ENCODE results near the gene KRTAP10-3.
"Not testable (repeated sequence)": the region's sequence is repeated elsewhere in the genome, so short reads cannot be mapped to it uniquely, and the experiment has no call there.

Gene KRTAP10-3

DNA sequence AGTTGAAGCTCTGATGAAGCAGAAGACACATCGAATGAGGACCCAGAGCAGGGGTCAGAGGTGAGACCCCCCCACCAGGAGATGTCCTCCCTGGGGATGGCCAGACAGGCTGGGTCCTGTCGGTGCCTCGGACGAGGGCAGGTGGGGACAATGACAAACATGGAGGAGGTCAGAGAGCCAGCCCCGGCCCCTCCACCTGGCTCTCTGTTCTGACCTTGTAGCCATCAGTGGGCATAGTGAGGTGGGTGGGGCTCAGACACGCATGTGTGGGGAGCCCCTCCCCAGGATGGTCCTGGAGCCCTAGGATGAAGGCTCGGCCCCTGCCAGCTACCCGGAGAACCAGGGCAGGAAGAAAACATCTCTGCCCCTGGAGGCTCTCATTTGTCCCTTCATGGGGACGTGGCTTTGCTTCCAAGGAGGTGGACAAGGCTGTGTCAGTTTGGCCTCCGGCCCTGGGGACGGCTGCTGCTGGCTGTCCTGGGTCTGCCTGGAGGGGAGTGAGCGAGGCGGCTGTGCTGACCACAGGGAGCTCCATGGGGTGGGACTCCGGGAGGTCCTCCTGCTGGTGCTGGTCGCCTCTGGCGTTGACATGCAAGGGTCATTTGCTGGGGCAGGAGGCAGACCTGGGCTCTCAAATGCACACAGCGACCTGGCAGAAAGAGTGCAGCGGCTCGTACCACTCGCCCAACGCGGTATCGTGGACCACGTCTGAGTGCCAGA lies 31.2 kb upstream of the KRTAP10-3 start:
- no peak for DNase-seq

DNA sequence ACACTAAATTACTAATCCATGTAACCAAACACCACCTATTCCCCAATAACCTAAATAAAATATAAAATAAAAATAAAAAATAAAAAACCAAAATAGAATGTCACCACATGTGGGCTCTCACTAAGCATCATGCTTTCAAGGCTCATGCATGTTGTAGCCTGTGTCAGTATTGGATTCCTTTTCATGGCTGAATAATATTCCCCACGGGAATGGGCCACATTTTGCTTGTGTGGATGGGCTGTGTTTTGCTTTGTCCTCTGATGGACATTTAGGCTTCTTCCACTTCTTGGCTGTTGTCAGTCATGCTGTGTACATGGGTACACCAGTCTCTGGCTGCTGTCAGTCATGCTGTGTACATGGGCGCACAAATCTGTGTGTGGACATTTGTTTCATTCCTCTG lies 30.5 kb upstream of the KRTAP10-3 start:
- DNase-seq = no peak

DNA sequence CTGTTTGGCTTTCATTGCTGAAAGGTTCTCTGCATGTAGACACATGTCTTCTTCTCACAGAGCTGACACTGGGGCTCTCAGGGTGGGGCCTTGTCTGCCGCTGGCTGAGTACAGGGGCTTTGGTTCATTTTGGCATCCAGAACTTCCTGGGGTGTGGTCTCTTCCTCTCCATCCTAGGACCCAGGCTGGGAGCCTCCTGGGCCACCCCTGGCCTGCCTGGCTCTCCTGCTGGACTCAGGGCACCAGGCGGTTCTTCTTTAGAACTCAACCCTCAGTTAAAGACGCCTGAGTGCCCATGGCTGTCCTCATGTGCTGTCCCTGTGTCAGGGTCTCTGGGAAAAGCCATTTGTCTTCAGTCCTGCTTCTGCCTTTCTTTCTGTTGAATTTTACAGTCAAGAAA lies 27.3 kb upstream of the KRTAP10-3 start:
- DNase-seq = no peak

DNA sequence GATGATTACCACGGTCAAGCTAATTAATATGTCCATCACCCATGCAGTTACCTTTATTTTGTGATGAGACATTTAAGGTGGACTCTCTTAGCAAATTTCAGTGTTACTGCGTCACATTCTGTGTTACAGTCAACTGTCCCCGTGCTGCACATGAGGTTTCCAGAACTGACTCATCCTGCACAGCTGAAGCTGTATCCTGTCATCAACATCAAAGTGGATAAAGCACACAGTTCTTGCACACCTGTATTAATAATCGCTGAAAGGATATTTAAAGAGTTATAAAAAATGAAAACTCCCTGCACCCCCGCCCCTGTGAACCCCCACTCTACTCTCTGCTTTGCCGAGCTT lies 25.2 kb upstream of the KRTAP10-3 start:
- DNase-seq = no peak

GRCh38 chr21:44583089-44583799 lies 24.6 kb upstream of the KRTAP10-3 start:
- DNase-seq = no peak

- no peak for DNase-seq
Measured at GRCh38 chr21:44582055-44582454, 23.5 kb upstream of the KRTAP10-3 start.

- no peak for DNase-seq
Measured at GRCh38 chr21:44581158-44581557, 22.6 kb upstream of the KRTAP10-3 start.

DNA sequence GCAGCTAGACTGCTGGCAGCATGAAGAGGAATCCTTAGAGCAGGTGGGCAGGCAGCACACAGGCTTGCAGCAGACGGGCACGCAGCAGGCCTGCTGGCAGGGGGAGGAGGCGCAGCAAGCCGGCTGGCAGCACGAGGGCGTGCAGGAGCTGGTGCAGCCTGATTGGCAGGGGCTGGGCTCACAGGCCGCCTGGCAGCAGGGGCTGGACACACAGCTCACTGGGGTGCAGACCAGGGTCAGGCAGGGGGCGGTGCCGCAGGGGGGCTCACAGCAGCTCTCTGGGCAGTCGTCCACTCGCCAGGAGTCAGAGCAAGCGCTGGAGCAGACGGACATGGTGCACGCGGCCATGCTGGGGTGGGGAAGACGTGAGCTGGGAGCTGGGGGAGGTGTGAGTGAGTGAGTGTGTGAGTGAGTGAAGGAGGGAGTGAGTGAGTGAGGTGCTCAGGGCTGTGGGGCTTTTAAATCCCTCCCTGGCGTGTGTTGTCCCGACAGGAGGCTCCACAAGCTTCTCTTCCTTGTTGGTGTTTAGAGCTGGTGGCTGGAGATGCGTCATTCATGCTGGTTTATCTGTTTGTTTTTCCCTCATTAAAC lies 21.7 kb upstream of the KRTAP10-3 start, which contains the start of gene KRTAP10-5:
KRTAP10-5 (minus strand) TSS at position 374 of the 591 bp plus-strand sequence; CDS start at position 348, 26 bp downstream.
- not testable (repeated sequence) for DNase-seq

DNA sequence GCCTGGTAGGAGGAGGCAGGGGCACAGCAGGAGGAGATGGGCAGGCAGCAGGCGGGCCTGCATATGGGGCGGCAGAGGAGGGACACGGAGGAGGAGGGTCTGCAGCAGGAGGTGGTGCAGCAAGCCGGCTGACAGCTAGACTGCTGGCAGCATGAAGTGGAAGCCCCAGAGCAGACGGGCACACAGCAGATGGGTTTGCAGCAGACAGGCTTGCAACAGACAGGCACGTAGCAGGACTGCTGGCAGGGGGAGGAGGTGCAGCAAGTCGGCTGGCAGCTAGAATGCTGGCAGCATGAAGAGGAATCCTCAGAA lies 21.2 kb upstream of the KRTAP10-3 start:
- DNase-seq = no peak

DNA sequence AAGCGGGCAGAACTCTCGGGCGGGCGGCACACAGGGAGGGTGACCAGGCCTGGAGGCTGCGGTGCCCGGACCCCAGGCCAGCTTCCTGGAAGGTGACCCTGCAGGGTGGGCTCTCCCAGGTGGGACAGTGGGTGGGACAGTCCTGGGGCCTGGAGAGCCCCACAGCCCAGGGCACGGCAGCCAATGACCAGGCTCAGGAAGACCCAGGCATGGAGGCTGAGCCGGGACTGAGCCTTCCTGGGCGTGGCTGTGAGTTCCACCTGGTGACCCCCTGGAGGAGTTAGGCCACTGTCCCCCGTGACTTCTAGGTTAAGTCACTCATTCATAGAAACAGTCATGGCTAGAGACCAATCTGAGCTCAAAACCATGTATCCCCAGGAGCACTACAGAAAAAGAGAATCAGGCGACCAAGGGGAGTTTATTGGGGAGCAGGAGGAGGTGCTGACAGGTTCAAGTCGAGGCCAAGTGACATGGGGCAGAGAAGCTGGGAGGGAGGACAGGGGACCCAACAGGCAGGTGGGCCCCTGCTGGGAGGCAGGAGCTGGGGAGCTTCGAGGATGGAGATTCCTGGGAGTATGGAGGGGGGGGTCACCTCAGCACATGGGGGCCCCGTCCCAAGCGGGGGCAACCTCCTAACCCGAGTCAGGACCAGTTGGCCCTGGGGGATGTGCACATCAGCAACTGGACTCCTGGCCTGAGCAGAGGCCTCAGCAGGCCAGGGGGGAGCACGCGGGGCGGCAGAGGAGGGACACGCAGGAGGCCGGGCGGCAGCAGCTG lies 20.6 kb upstream of the KRTAP10-3 start:
- DNase-seq = no peak

GRCh38 chr21:44578371-44579055 lies 19.9 kb upstream of the KRTAP10-3 start:
- no peak for DNase-seq

DNA sequence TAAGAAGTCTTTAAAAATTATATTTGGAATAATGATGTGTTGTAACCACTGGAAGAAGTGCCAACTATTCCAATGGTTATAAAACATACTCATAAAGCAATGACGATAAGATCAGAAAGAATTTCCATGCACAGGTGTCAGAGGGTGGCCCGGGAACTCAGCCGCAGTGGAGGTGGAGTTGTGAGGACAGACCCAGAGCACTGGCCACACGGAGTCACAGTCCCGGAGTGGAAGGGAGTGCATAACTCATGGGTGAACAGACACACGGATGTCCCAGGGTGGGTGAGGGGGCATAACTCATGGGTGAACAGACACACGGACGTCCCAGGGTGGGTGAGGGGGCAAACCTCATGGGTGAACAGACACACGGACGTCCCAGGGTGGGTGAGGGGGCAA lies 17.4 kb upstream of the KRTAP10-3 start:
- no peak for DNase-seq

DNA sequence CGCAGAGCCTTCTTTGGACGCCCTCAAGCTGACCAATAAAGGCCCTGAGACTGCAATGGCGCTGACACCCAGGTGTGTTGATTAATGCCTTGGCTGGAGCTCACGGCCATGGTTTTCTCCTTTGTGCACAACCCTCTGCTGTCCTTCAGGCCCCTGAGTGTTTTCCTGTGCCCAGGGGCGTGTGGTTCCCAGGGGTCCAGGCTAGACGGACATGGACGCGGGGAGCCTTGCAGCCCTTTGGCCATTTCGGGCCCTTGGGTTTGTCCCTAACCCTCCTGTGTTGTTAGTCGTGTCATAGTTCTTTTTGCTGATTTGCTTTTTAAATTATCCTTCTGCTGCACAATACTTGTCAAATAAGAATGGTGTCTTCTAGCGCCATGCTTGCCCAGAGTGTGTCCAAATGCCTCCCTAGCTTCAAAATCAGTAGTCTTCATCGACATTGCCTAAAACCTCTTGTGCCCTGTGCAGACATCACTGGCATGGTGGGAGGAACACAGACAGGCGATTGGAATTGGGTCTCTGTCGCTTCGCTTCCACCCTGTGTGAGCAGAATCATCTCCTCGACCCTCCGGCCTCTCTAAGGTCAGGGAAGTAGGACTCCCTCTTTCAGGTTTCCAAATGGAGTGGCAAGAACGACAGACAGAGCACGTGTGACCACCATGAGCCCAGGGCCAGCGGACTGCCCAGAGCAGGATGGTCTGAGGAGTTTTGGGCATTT lies 16.9 kb upstream of the KRTAP10-3 start:
- DNase-seq = no peak

- DNase-seq = no peak
Measured at GRCh38 chr21:44574457-44575306, 16.1 kb upstream of the KRTAP10-3 start.

DNA sequence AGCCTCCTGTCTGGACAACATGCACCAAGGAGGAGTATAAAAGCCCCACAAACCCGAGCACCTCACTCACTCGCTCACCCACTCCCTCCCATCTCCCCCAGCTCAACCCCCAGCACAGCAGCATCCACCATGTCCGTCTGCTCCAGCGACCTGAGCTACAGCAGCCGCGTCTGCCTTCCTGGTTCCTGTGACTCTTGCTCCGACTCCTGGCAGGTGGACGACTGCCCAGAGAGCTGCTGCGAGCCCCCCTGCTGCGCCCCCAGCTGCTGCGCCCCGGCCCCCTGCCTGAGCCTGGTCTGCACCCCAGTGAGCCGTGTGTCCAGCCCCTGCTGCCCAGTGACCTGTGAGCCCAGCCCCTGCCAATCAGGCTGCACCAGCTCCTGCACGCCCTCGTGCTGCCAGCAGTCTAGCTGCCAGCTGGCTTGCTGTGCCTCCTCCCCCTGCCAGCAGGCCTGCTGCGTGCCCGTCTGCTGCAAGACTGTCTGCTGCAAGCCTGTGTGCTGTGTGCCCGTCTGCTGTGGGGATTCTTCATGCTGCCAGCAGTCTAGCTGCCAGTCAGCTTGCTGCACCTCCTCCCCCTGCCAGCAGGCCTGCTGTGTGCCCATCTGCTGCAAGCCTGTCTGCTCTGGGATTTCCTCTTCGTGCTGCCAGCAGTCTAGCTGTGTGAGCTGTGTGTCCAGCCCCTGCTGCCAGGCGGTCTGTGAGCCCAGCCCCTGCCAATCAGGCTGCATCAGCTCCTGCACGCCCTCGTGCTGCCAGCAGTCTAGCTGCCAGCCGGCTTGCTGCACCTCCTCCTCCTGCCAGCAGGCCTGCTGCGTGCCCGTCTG lies 15.2 kb upstream of the KRTAP10-3 start, which contains the start of gene KRTAP10-4:
KRTAP10-4 (plus strand) TSS at position 100 of the 827 bp plus-strand sequence; CDS start at position 130, 30 bp downstream.
- DNase-seq = not testable (repeated sequence)

GRCh38 chr21:44572959-44573583 lies 14.5 kb upstream of the KRTAP10-3 start:
- DNase-seq = no peak

- DNase-seq = no peak
Measured at GRCh38 chr21:44571844-44572782, 13.5 kb upstream of the KRTAP10-3 start.

DNA sequence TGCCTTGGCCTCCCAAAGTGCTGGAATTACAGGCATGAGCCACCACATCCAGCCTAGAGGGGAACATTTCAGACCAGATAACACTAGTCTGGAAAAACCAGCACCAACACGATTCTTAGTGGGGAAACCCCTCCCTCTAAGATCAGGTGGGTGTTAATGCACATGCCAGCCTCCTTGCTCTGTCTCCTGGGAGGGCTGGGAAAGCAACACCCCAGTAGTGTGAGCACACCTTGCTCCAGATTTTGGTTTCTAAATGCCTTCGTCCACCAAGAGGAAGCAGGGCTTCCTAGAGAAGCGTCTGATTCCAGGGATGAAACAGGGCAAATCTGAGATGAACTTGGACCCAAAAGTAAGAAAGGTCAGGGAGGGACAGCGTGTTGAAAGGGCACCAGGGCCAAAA lies 12.7 kb upstream of the KRTAP10-3 start:
- no peak for DNase-seq
